GM12878 (cell line): Measurements from ENCODE around the gene IFI35. TPM values are rescaled to one million over a fixed set of nuclear protein-coding genes. Genes with fewer than 3 reads are reported as not detected.

ENCODE experiments used
- ATAC-seq: fragments of 200-7000 bp; cut with Tn5 transposase; 3 replicates; pipeline ENCODE4 v1.9.1; 2020; ENCODE audit warnings: mild to moderate bottlenecking, moderate library complexity
- BruUV-seq: library from RNA; stranded (reverse); fragments of 400-500 nt; replicated peaks from 2 replicates; lab custom pipeline; 2021; lab: Mats Ljungman, UMichigan
- CTCF ChIA-PET: fragments of 300-600 bp; sonication (Branson Sonifier 250); formaldehyde crosslinking; extraction: SDS; loops from one replicate; lab custom pipeline; 2021; ENCODE audit warnings: inconsistent platforms; lab: Yijun Ruan, JAX
- POLR2A ChIA-PET: fragments of 350-600 bp; formaldehyde crosslinking; extraction: SDS; loops from one replicate; lab custom pipeline; 2021; ENCODE audit warnings: inconsistent platforms; lab: Charles Lee
- RAD21 ChIA-PET: fragments of 300-600 bp; sonication (Branson Sonifier 250); formaldehyde crosslinking; loops from one replicate; lab custom pipeline; 2023; ENCODE audit warnings: antibody characterized with exemption; ENCODE audit not compliant: unreplicated experiment; lab: Charles Lee
- SMC1A ChIA-PET: fragments of 300-600 bp; sonication (Branson Sonifier 250); formaldehyde crosslinking; loops from one replicate; lab custom pipeline; 2023; ENCODE audit not compliant: unreplicated experiment, uncharacterized antibody; lab: Charles Lee
- DNase-seq: peaks from one replicate; pipeline ENCODE4 v3.0.0-alpha.2; 2011; ENCODE audit warnings: low read depth, low spot score
- FAIRE-seq: peaks from 3 replicates; lab custom pipeline; 2011; peaks lifted over from hg19 to GRCh38; lab: Jason Lieb, UNC
- H2AFZ ChIP-seq: 2 replicates; pipeline ENCODE4 v1.6.0; 2011; ENCODE audit warnings: low read depth, low read length, control low read depth; ENCODE audit not compliant: control insufficient read depth
- H3K27ac ChIP-seq: 2 replicates; pipeline ENCODE4 v1.5.1; 2011; ENCODE audit warnings: control low read depth; ENCODE audit not compliant: control insufficient read depth, insufficient read depth
- H3K27me3 ChIP-seq, 2 experiments: replicated peaks in 1 of 2; 2 replicates each; pipeline versions ENCODE4 v1.6.0 to v1.6.1; 2011; ENCODE audit warnings: low read length in 1 of 2; ENCODE audit not compliant: control insufficient read depth in 2 of 2, insufficient read depth in 2 of 2
- H3K36me3 ChIP-seq, 2 experiments: 2 replicates each; pipeline ENCODE4 v1.5.1; 2011; ENCODE audit warnings: low read length in 1 of 2; ENCODE audit not compliant: control insufficient read depth in 2 of 2, insufficient read depth in 2 of 2
- H3K4me1 ChIP-seq: 2 replicates; pipeline ENCODE4 v1.6.1; 2011; ENCODE audit warnings: mild to moderate bottlenecking, low read length, moderate library complexity, mixed read lengths; ENCODE audit not compliant: control insufficient read depth, insufficient read depth
- H3K4me2 ChIP-seq: 2 replicates; pipeline ENCODE4 v1.6.0; 2011; ENCODE audit warnings: control low read depth; ENCODE audit not compliant: control insufficient read depth, insufficient read depth
- H3K4me3 ChIP-seq: fragments of 200-600 bp; sonication (generic); 2 replicates; pipeline ENCODE4 v1.5.1; 2016
- H3K79me2 ChIP-seq: 2 replicates; pipeline ENCODE4 v1.6.0; 2011; ENCODE audit warnings: low read length; ENCODE audit not compliant: control insufficient read depth, insufficient read depth
- H3K9ac ChIP-seq: 2 replicates; pipeline ENCODE4 v1.8.0; 2011; ENCODE audit warnings: low read length, control low read depth, mixed read lengths; ENCODE audit not compliant: control insufficient read depth, insufficient read depth
- H3K9me3 ChIP-seq: replicated peaks from 3 replicates; pipeline ENCODE4 v1.5.1; 2011; ENCODE audit warnings: mild to moderate bottlenecking, low read length; ENCODE audit not compliant: control insufficient read depth, insufficient read depth
- H4K20me1 ChIP-seq: 2 replicates; pipeline ENCODE4 v1.6.0; 2011; ENCODE audit not compliant: control insufficient read depth, insufficient read depth
- BCL11A ChIP-seq: IDR thresholded peaks from 2 replicates; pipeline ENCODE4 v1.6.1; 2011; ENCODE audit warnings: low read depth, low read length
- CHD1 ChIP-seq: IDR thresholded peaks from 2 replicates; pipeline ENCODE4 v1.6.1; 2012; ENCODE audit warnings: low read depth, low read length, improper control_type of control experiment
- CHD2 ChIP-seq: IDR thresholded peaks from 2 replicates; pipeline ENCODE4 v1.6.1; 2011; ENCODE audit warnings: low read depth, low read length, improper control_type of control experiment, borderline replicate concordance
- FOXK2 ChIP-seq: fragments of 450-650 bp; IDR thresholded peaks from 2 replicates; pipeline ENCODE4 v1.6.1; 2017; ENCODE audit warnings: mild to moderate bottlenecking, moderate library complexity
- IKZF2 ChIP-seq, 2 experiments: fragments of 450-650 bp; IDR thresholded peaks; 2 replicates each; pipeline ENCODE4 v1.6.1; 2017; ENCODE audit warnings: mild to moderate bottlenecking in 2 of 2, moderate library complexity in 2 of 2
- SIN3A ChIP-seq: IDR thresholded peaks from 2 replicates; pipeline ENCODE4 v1.6.1; 2012; ENCODE audit warnings: low read depth, low read length, improper control_type of control experiment
- WGBS: methylation state at CpG from one replicate; pipeline ENCODE4 v1.1.6; 2016; ENCODE audit warnings: low lambda C conversion rate; ENCODE audit not compliant: insufficient replicate concordance, insufficient coverage; ENCODE audit errors: missing lambda C conversion rate; 5-methylcytosine and 5-hydroxymethylcytosine counted together
- in situ Hi-C: fragments of 300-500 bp; cut with MboI; formaldehyde crosslinking; loops from 9 replicates; pipeline ENCODE4 v1.14.3; 2018; ENCODE audit warnings: mixed read lengths
- intact Hi-C: fragments of 100-400 bp; cut with micrococcal nuclease; formaldehyde crosslinking; loops from one replicate; pipeline ENCODE4 v1.14.2; 2022; ENCODE audit not compliant: unreplicated experiment
- polyA plus RNA-seq, 11 experiments: library from polyadenylated mRNA; depleted of rRNA in 4 of 11; unstranded in 6 of 11; stranded (reverse) in 5 of 11; fragments of >200 nt; fragmentation: Nextera tagmentation in 4 of 11; fragmentation: Illumina TruSeq in 1 of 11; extraction: Ambion mirVana in 4 of 11; extraction: Trizol in 1 of 11; gene quantifications; 1 replicate in 1 of 11; 2 replicates in 10 of 11; pipeline versions ENCODE4 v1.2.1 to v1.2.3, GENCODE V29; 2011 to 2016; ENCODE audit warnings: inconsistent platforms in 2 of 11, missing spikeins in 2 of 11, low read depth in 1 of 11
- total RNA-seq, 4 experiments: library from RNA; depleted of rRNA in 3 of 4; stranded (reverse); fragments of >200 nt in 3 of 4; fragmentation: Illumina TruSeq in 1 of 4; extraction: Trizol in 1 of 4; gene quantifications; 2 replicates each; pipeline versions ENCODE4 v1.2.1 to v1.2.3, GENCODE V29; 2013 to 2021
- TF ChIP-seq, protein P1 (sequence below): IDR thresholded peaks from 2 replicates; pipeline ENCODE4 v1.6.1; 2011; ENCODE audit warnings: borderline replicate concordance, low read depth, mild to moderate bottlenecking, moderate library complexity, low read length; ENCODE audit not compliant: insufficient read depth, poor library complexity, severe bottlenecking
- TF ChIP-seq, protein P2 (sequence below): IDR thresholded peaks from 2 replicates; pipeline ENCODE4 v1.6.1; 2011; ENCODE audit warnings: low read depth, low read length, improper control_type of control experiment, borderline replicate concordance

IFI35 gene
- total and polyA plus RNA-seq, 10 of the 15 experiments (the other 5 are each of a cell fraction or from before 2014, with no cell fraction given), result 18.4 to 92.2 (median 65.3) TPM

DNA sequence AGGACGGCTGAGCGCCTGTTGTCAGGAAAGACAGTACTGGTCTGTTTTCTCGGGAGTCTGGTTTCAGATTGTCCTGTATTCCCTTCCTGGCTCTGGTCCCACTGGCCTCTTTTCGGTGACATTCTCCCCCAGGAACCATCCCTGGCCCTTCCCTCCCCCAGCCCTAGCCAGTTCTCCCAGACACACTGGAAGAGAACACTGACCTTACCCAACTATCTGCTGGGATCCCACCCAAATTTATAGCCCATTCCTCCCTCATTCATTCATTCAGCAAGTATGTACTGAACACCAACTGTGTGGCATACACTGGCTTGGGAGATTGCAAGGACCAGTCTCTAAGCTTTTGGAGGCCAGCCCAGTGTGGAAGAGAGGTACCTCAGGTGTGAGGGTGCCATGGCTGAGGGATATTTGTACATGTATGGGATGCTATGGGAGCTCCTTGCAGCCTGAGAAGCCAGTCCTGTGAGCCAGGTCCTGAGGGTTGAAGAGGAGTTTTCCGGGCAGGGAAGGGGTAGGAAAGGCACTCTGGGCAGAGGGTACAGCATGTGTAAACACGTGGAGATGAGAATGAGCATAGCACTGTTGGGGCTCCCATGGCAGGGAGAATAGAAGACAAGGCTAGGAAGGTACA, 23.7 kb downstream of the IFI35 start:
- RAD21 ChIA-PET, result no interaction called here
- Histone ChIP-seq H3K4me3 (no peak overlapping the region), H3K27me3 (no peaks in the 10 kb centered on the region), H4K20me1 (no peaks in the 10 kb centered on the region), H3K79me2 (no peaks in the 10 kb centered on the region), H3K27ac (no peak overlapping the region), H3K4me2 (no peak overlapping the region), H2AFZ (no peak overlapping the region), H3K9me3 (no peaks in the 10 kb centered on the region), H3K36me3 (no peaks in the 10 kb centered on the region), H3K4me1 (no peaks in the 10 kb centered on the region), H3K9ac (no peak overlapping the region)
- FAIRE-seq (no peak), ATAC-seq (no peak), DNase-seq (no peak)
- CTCF ChIA-PET, result no interaction called here
- POLR2A ChIA-PET, result no interaction called here
- TF ChIP-seq, protein P1, sequence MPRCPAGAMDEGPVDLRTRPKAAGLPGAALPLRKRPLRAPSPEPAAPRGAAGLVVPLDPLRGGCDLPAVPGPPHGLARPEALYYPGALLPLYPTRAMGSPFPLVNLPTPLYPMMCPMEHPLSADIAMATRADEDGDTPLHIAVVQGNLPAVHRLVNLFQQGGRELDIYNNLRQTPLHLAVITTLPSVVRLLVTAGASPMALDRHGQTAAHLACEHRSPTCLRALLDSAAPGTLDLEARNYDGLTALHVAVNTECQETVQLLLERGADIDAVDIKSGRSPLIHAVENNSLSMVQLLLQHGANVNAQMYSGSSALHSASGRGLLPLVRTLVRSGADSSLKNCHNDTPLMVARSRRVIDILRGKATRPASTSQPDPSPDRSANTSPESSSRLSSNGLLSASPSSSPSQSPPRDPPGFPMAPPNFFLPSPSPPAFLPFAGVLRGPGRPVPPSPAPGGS, result no peak
- TF ChIP-seq CHD2 (no peak), IKZF2 (IDR thresholded peaks at IDR 0.05) (no peak), SIN3A (no peak), FOXK2 (no peak), CHD1 (no peak), BCL11A (no peak)
- TF ChIP-seq, protein P2, sequence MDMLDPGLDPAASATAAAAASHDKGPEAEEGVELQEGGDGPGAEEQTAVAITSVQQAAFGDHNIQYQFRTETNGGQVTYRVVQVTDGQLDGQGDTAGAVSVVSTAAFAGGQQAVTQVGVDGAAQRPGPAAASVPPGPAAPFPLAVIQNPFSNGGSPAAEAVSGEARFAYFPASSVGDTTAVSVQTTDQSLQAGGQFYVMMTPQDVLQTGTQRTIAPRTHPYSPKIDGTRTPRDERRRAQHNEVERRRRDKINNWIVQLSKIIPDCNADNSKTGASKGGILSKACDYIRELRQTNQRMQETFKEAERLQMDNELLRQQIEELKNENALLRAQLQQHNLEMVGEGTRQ, result no peak
- BruUV-seq, result no TSS peak
- in situ Hi-C loops, result no loop called here
- intact Hi-C loops, result no loop called here
- WGBS, result 62% methylated on average over 6 of the region's 6 CpGs
- SMC1A ChIA-PET, result no interaction called here
